NAMALWA (cell line): Measurements from ENCODE around the gene MAPRE2.
"Not testable (repeated sequence)": the region's sequence is repeated elsewhere in the genome, so short reads cannot be mapped to it uniquely, and the experiment has no call there.

ENCODE experiments used
- DNase-seq: peaks from one replicate; pipeline ENCODE4 v3.0.0-alpha.2; 2015; ENCODE audit warnings: low spot score

Gene MAPRE2

GRCh38 chr18:35122586-35123224 is 81.5 kb downstream of the MAPRE2 start:
- no peak for DNase-seq

DNA sequence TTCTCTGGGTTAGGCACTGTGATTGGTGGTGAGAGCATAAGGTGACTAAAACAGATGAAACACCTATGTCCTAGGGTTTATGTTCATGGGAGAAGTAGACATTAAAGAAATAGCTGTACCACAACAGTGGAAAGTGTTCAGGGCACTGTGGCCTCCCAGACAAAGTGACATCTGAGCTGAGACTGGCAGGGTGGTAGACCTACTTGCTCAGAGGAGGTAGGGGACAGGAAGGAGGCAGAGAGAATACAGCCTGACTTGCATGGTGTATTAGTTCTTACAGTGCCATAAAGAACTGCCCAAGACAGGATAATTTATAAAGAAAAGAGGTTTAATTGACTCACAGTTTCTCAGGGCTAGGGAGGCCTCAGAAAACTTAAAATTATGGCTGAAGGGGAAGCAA is 82.6 kb downstream of the MAPRE2 start:
- no peak for DNase-seq

- DNase-seq = peak; percentile 16
Observed at GRCh38 chr18:35127201-35127600, 86.0 kb downstream of the MAPRE2 start.

DNA sequence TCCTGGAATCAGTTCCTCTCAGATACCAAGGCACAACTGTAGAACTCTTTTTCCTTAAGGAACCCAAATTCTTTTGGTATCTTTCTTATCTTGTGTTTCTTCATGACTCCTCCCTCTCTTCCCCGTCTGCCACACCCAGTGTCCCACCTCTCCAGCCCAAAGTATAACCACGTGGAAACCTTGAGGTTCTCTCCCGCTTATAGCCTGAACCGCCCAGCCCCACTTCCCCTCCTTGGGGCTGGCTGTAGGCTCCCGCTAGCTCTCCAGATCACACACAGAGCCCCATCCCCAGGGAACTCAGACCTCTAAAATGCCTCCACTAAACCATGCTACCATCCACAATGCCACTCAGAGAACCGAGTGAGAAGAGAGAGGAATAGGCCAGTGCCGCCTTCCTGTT is 87.5 kb downstream of the MAPRE2 start:
- DNase-seq = no peak

DNA sequence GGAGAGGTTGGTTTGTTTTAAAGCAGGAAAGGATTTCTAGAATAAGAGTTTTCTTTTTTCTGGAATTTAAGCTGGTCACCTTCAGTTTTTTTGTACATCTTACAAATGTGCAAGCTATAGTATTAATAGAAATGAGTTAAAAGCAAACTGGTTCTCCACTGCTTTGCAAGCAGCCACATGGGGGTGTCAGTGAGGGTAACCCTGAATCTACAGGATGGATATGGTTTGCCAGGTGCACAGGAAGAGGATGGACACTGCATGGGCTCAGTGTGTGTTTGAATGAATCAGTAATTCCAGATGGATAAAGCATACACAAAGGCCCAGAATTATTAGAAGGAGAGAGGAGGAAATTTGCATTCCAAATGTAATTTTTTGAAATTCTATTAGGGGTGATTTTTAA is 89.0 kb downstream of the MAPRE2 start:
- no peak for DNase-seq

- no peak for DNase-seq
Observed at GRCh38 chr18:35131387-35132020, 90.3 kb downstream of the MAPRE2 start.

GRCh38 chr18:35132021-35132902 is 91.0 kb downstream of the MAPRE2 start:
- DNase-seq = no peak

DNA sequence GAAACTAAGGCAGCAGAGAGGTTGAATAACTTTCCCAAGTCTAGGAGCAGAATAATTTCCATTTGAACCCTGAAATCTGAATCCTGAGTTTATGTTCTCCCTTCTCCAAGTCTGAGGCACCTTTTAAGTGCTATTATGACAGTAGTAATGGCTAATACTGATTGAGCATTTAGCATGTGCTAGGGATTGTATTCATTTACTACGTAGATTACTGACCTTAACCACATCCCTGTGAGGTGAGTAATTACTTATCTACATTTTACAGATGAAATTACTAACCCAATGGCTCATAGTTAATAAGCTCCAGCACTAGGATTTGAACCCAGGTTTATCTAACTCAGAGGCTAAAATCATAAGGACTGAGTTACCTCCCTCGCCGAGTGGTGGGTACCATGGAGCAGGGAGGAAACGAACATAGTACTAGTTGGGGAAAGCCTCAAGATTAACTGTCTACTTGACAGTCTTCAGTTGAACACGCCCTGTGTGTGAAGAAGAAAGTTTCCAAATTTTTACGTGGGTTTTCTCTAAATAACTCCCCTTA is 93.0 kb downstream of the MAPRE2 start:
- no peak for DNase-seq

DNA sequence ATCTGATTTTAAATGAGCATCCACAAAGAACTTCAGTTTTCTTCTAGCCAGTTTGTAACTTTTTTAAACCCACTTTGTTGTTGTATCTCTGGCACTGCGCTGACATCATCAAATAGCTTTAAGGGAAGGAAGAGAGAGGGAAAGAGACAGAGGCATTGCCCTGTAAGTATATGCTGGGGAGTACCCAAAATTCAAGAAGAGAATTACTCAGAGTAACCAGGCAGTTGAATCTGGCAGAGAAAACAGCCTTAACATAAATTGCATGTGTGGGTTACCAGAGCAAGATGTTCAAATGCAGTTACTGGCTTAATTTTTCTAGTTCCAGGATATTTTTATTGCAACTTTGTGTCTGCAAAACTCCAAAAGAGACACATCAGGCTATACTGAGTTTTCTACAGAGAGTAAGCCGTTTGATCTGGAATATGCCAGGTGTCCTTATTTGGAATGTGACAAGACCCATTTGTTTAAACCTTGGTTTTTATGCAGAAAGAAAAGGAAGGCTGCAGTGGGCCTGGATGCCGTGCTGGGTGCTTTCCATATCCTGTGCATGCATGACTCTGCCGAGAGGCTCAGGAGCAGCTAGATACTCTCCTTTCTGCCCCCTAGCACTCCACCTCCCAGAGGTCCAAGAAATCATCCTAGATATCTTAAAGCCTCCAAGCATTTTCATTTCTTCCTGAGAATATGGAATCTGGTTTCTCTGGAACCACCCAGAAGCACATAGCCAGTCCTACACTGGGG is 93.7 kb downstream of the MAPRE2 start:
- DNase-seq = no peak

GRCh38 chr18:35136248-35136647 is 95.0 kb downstream of the MAPRE2 start:
- no peak for DNase-seq

DNA sequence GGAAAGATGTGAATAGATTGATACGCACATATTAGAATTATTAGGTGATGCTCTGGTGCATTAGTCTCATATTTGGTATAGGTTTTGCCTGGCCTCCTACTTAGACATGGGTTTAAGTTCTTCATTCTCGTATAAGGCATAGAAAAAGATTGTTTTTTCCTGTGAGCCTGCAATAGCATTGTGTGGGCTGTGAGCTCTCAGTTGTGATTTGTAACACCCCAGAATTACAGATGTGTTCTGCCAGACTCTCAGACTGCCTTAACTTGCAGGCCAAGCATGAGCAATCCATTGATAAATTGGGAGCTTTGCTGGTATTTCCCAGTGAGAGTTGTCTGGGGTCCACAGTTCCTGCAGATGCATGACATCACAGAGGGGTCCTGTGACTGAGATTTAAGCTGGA is 95.7 kb downstream of the MAPRE2 start:
- no peak for DNase-seq

DNA sequence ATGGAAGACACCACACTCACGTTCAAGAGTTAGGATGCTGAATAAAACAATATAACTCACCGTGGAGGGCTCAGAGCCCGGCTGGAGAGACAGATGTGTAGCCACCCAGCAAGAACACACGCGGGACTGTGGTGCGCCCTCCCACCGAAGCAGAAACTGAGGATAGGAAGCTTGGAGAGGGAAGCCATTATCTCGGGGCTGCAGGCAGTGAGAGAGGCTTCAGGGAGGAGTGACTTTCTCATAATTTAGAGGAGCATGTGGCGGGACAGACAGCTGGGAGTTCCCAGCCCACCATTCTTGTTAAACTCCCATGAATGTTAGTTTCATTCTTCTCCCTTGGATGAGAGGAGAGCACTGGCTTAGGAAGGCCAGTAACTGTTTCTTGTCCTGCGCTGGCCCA is 96.4 kb downstream of the MAPRE2 start:
- no peak for DNase-seq

GRCh38 chr18:35138773-35139172 is 97.6 kb downstream of the MAPRE2 start:
- DNase-seq = no peak

GRCh38 chr18:35139517-35139916 is 98.3 kb downstream of the MAPRE2 start:
- no peak for DNase-seq

DNA sequence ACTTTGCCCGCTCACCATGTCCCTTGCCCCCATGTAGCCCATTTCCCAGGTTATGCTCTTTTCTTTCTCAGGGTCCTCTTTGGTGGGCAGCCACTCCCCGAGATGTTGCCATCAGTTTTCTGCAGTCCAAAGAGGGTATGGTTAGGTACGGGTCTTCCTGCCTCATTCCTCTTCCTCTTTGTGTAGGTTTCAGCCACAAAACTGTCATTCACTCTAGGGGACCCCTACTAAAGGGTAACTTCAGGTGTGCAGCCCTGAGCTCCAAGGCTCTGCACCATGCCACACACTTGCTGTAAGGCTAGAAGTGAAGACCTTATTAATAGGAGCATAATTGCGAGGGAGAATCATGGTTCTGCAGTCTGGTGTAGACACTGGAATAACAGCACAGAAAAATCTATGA is 99.9 kb downstream of the MAPRE2 start:
- no peak for DNase-seq

GRCh38 chr18:35141567-35142274 is 100.5 kb downstream of the MAPRE2 start:
- peak; percentile 17 for DNase-seq

- DNase-seq = no peak
Observed at GRCh38 chr18:35142275-35142615, 101.0 kb downstream of the MAPRE2 start.

GRCh38 chr18:35143622-35144596 is 102.7 kb downstream of the MAPRE2 start:
- peak; percentile 61 for DNase-seq

DNA sequence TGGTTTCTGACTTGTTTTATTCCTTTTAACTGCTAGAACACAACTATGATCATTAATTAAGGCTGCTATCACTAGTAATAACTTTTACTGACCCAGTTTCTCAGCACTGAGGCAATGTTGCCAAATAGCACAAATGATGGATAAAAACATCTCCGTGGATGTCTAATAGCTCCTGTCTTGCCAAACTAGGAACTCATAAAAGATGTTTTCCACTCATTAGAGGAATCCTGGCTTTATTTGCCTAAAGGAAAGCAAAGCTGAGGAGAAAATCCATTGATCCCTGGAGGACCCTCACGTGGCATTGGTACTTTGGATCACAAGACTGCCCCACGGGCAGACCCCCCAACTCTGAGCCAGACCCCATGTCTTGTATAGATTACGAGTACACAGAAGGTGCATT is 103.5 kb downstream of the MAPRE2 start:
- DNase-seq = no peak

- not testable (repeated sequence) for DNase-seq
Observed at GRCh38 chr18:35150195-35150594, 109.0 kb downstream of the MAPRE2 start.
